HG03108 (cell line): Measurements from ENCODE around the gene C12orf56.
"Not testable (repeated sequence)": the region's sequence is repeated elsewhere in the genome, so short reads cannot be mapped to it uniquely, and the experiment has no call there.

Experiments
- ATAC-seq: cut with Tn5 transposase; IDR thresholded peaks from one replicate; pipeline ENCODE4 v1.9.1; 2021; ENCODE audit warnings: moderate library complexity; ENCODE audit not compliant: unreplicated experiment

C12orf56 gene

DNA sequence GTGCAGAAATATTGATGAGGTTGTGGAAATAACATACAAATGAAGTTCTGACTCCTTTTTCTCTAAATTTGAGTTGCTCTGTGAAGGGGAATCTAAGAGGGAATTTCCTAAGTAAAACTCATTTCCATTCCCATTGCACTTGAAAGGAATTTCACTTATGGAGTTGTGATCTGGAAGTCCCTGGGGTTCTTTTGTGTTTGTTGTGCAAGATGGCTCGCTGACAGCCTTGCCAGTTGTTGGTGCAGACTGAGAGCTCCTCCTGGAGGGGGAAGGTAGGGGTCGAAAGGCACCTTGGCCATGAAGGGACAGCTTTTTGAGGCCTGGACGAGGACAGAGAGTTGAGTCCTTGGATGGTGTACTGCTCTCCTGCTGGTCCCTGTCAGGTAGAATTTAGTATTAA lies 72.0 kb downstream of the C12orf56 start:
- no peak for ATAC-seq

DNA sequence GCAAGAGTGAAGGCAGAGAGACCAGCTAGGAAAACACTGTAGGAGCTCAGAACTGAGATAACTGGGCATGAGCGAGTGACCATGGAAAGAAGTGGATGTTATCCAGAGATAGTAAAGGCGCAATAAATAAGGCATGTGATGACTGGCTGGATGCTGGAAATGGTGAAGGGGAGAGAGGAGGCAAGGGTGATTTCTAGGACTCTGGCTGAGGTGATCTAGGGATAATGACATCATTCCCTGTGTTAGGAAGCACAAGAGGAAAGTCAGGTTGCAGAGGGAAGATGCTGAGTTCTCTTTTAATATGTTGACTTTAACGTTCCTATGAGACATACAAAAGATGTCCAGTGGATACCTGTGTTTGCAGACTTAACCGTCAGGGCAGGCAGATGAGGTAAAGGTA lies 78.7 kb downstream of the C12orf56 start:
- ATAC-seq = no peak

DNA sequence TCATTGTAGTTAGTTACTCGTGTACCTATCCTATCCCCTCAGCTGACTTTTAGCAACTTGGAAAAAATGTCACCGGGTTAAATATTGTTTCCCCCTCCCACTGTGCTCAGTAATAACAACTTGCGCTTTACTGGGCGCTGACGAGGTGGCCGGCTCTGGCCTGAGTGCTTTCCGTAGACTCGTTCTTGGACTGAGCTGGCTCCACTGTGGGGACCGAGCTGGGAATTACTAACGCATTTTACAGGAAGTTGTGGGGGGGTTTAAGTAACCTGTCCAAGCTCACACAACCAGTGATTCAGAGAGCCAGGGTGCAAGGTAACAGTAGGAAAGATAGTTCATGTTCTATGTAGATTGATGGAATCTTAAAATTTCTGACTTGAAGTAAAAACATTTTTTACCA lies 86.0 kb downstream of the C12orf56 start:
- no peak for ATAC-seq

DNA sequence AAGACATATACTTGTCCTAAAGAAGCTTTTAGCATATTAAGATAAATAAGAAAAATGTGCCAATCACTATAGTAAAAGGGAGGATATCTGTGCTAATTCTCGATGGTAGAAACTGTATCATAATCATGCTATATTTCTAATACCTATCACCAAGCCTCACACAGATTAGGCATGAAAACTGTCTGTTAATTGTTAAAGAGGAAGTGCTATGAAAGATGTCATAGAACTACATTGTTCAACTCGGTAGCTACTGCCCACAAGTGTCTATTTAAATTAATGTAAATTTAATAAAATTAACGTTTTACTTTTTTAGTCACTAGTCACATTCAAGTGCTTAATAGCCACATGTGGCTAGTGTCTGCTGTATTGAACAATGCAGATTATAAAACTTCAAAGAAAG lies 90.9 kb downstream of the C12orf56 start:
- no peak for ATAC-seq

DNA sequence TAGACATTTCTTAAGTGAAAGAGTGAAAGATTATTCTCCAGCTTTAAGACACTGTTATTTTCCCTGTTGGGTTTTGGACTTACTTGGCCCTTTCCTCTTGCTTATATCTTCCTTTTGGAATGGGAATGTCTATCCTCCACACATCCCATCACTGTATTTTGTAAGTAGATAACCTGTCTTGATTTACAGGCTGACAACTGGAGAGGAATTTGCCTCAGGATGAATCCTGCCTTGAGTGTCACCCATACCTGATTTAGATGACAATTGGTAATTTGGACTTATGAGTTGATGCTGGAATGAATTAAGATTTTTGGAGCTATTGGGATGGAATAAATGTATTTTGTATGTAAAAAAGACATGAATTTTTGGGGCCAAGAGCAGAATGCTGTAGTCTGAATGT lies 94.3 kb downstream of the C12orf56 start:
- no peak for ATAC-seq

DNA sequence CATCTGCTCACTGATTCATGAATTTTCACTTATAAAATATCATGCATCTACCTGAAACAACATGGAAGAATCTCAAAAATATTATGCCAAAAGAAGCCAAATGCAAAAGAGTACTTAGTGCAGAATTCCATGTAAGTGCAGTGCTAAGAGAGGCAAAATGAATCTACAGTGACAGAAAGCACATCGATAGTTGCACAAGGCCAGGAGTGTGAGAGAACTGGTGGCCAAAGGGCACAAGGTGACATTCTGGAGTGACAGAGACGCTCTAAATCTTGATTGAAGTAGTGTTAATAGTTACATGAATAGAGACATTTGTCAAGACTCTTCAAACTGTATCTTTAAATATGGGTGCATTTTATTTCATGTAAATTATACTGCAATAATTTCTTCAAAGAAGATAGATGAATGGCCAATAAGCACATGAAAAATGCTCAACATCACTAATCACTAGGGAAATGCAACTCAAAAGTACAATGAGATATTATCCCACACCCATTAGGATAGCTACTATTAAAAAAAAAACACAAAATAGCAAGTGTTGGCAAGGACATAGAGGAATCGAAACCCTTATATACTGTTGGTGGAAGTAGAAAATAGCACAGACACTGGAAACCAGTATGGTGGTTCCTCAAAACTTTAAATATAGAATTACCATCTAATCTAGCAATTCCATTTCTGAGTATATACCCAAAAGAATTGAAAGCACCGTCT lies 96.7 kb downstream of the C12orf56 start:
- no peak for ATAC-seq

DNA sequence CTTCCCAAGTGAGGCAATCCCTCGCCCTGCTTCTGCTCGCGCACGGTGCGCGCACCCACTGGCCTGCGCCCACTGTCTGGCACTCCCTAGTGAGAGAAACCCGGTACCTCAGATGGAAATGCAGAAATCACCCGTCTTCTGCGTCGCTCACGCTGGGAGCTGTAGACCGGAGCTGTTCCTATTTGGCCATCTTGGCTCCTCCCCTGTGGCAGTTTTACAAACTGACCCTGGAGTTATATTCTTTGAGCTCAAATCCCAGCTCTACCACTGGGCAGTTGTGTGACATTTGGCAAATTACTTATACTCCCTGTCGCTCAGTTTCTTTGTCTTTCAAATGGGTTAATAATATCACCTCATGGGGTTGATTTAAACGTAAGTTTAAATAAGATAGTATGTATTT lies 97.4 kb downstream of the C12orf56 start:
- ATAC-seq = not testable (repeated sequence)

DNA sequence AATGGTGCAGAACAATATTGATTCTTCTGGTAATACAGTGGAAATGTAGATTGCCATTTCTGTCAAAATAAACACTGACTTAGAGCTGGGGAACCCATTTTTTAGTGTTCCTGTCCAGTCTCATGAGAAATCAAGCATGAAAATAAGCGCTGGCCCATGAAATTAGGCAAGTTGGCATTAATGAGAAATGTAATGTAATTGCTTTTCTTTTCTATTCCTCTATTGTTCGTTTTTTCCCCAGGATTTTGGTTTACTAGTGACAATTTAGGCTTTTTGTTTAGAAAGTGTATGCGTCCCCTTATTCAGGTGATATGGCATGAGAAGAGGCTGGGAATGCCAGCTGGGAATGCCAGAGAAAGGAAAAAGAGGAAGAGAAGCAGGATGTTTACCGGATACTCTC lies 104.0 kb downstream of the C12orf56 start:
- ATAC-seq = no peak

DNA sequence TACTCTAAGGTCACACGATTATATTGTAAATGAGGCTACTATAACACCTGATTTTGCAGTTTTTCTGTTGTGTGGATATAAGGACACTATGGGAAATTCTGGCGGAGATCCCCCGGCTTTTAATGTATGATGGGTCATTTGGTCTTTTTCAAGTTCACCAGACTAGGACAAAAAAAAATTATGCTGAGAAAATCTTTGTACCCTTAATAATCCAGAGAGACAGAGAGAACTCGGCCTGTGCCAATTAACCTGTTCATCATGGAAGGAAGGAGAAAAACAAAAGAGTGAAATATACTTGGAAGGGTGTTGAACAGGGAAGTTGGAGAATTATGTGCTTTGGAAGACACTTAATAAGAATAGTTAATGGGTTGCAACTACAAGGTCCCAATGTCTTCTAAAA lies 106.3 kb downstream of the C12orf56 start:
- no peak for ATAC-seq

DNA sequence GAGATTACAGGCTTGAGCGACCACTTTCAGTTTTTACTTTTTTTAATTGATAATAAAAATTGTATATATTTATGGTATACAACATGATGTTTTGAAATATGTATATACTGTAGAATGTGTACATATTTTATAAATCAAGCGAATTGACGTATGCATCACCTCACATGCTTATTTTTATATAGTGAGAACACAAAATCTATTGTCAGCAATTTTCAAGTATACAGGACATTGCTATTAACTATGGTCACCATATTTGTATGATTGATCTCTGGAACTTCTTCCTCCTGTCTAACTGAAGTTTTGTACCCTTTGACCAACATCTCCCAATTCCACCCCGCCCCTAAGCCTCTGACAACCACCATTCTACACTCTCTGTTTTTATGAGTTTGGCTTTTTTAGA lies 112.1 kb downstream of the C12orf56 start:
- no peak for ATAC-seq

DNA sequence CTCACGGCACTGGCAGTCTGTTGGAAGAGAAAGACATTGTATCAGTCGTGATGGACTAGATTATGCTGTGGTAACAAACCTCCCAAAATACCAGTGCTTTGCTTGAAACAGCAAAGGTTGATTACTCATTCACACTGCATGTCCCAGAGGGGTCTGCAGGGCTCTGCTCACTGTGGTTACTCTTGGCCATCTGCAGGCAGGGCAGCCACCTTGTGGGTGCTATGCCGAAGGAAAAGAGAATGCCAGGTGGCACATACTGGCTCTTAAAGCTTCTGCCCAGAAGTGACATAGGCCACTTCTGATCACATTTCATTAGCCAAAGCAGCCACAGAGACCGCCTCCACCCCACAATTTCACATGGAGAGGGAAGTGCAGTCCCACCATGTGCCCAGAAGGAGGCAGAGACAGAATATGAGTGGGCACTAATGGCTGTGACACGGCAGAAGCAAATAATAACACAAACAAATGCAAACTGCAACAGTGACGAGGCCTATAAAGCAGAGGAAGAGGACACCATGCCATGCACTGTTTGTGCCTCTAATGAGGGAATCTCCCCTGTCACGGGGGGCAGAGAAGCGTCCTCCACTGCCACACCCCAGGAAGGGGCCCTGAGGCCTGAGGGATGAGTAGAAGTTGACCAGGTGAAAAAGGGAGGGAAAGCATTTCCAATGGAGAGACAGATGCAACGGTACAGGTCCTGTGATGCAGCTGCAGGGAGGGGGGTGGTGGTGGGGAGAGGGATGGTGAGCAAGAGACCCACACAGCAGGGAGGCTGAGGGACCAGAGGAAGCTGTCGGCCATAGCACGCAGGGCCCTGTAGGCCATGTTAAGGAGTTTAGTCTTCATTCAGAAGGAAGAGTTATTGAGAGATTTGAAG lies 116.8 kb downstream of the C12orf56 start:
- no peak for ATAC-seq

DNA sequence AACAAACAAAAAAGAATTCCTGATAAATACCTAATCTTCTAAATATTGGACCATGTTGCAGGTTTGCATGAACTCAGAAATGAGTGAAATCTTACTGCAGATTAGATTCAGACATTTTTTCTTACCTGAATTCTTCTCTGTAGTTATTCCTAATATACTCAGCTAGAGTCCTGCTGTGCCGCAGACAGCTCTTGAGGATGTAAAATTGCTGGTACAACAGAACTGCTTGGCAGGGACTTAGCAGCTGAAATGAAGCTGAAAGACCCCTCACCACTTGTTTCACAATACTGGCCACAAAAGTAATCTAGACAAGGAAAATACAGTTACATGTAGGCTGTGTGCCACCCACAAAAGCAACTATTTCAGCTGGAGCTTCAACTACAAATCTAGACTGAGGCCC lies 120.1 kb downstream of the C12orf56 start:
- no peak for ATAC-seq

DNA sequence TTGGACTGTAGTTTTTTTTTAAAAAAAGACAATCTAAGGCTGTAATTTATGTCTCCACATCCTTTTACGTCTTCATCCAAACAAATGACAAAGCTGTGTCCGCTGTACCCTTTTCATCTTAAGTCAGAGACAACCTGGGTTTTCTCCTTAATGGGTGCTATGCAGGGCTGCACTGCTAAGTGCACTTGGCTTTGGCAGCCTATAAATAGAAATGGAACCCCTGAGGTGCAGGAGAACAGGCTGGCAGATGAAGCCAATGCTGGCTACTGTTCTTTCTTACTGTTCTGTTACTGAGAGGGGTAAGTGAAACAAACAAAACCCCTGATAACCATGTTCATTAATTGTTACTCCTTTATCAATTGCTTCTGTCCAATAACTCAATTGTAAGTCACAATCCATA lies 121.4 kb downstream of the C12orf56 start:
- no peak for ATAC-seq

DNA sequence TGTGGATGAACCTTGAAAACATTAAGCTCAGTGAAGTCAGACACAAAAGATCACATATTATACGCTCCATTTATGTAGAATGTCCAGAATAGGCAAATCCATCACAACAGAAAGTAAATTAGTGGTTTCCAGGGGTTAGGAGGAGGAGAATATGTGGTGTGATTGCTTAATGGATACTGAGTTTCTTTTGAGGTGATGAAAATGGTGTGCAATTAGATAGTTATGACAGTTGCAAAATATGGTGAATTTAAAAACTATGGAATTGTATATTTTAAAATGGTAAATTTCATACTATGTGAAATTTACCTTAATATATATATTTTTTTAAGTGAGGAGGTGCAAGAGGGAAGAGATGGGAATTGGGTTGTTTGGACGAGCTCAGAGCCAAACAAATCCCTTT lies 122.1 kb downstream of the C12orf56 start:
- no peak for ATAC-seq

DNA sequence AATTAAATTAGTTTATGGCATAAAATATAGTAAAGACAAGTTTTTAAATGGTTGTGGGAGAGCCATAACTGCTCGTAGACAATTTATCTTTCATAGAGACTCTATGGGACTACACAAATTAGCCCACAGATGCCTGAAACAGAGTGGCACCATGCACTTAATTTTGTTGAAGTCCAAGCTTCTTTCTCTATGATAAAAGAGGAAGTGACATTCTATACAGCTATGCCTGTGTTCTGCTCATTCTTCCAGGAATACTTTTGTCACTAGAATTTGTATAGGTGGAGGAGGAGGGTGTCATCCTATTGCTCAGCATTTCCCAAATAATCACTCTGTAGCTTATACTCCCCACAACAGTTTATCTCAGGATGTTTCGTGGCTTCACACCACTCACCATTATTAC lies 124.7 kb downstream of the C12orf56 start:
- ATAC-seq = no peak

DNA sequence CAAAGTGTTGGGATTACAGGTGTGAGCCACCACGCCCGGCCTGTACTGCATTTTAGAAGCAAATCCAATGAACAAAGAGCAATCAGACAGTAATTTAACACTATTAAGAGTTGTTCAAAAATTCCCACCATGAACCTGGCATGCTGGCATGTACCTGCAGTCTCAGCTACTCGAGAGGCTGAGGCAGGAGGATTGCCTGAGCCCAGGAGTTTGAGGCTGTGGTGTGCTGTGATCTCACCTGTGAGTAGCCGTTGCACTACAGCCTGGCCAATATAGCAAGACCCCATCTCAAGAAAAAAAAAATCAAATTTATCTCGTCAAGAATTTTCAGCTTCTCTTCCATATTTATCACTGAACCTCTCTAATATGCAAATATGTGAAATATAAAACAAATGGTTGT lies 128.7 kb downstream of the C12orf56 start:
- ATAC-seq = no peak

DNA sequence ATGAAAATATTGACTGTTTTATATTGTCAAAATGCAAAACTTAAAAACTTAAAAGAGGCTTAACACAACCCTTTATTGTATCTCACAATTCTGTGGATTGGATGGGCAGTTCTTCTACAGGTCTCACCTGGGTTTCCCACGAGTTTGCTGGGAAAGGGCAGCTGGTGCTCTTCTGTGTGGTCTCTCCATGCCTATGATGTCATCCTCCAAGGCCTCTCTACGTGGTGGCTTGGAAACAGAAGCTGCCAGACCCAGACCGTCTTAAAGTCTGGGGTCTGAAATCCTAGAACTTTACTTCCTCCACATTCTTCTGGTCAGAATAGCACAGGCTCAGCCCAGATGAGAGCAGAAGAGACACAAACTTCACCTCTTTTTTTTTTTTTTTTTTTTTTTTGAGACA lies 132.0 kb downstream of the C12orf56 start:
- no peak for ATAC-seq

DNA sequence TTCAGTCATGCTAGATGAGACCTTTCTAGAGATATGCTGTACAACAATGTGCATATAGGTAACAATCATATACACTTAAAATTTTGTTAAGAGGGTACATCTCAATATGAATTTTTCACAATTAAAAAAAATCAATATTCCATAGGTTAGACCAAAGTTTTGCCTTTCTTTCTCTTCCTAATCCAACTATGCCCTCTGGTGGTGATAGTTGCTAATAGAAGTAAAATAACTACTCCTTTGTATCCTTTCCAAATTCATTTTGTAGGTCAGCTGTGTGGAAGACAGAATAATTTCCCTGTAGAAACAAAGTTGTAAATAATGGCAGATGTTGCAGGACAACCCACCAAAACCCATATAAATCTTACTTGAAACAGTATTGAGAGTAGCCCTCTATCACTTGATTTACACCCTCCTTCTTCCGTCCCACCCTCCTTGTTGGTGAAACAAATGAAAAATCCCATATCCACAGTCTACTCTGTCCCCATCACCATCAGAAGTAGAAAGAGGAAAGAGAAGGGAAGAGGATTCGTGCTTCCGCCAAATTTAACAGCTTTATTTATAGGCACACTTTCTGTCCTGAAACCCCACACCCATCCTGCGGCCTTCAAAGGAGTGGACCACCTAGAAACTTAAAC lies 134.3 kb downstream of the C12orf56 start:
- no peak for ATAC-seq

DNA sequence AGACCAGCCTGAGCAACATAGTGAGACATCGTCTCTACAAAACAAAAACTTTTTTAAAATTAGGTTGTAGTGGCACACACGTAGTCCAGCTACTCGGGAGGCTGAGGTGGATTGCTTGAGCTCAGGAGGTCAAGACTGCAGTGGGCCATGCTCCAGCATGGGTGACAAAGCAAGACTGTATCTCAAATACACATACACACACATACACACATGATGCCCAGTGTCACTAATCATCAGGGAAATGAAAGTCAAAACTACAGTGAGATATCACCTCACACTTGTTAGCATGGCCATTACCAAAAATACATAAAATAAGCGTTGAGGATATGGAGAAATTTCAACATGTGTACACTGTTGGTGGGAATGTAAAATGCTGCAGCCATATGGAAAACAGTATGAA lies 135.3 kb downstream of the C12orf56 start:
- ATAC-seq = no peak

DNA sequence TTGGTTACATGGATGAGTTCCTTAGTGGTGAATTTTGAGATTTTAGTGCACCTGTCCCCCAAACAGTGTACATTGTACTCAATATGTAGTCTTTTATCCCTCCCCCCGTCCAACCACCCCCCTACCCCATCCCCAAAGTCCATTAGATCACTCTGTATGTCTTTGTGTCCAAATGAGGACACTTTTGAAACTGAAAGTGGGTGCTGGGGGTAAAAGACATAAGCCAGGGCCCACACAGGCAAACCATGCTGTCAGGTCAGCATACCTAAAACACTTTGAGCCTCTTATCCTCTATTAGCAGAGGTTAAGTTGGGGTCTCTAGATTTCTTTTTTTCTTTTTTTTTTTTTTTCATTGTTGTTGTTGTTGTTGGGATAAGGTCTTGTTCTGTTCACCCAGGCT lies 137.2 kb downstream of the C12orf56 start:
- ATAC-seq = no peak

DNA sequence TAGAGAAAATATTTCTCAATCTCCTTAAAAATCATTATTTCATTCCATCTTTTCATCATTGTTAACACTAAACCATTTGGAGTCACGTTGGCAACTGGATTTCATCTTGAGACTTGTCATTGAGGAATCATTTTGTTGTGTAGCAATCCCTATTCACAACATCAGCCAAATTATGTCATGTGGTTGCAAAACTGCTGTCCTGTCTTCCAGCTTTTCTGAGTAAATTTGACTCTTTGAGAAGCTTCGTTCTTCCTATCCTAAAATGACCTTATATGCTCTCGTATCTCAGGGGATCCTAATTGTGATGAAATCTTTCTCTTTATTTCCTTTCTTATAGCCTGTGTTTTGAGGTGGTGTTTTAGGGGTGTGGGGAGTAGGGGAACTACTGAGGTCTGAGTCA lies 137.9 kb downstream of the C12orf56 start:
- ATAC-seq = no peak

DNA sequence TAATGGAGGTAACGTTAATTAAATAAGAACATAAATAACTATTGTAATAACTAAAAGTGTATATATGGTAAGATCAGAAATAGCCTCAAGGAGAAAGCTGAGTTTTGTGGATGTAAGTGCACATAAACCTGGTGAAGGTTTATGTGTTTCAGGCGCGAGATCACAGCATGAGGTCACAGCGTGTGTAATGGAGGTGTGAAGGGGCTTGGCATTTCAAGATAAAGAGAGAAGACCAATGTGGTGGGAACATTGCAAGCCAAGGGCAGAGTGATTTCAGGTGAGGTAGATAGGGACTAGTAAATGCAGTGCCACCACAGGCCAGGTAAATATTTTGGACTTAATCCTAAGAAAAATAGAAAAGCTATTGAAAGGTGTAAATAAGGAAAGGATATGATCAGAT lies 146.7 kb downstream of the C12orf56 start:
- no peak for ATAC-seq
